Fibroblast of lung (primary cell): Measurements from ENCODE around the gene DNAH10.

ENCODE experiments used
- CTCF ChIP-seq, 2 donors: IDR thresholded peaks in 1 of 2; conservative IDR thresholded peaks in 1 of 2; 1 replicate in 1 of 2; 2 replicates in 1 of 2; pipeline ENCODE4 v1.5.1; 2011 to 2012; ENCODE audit warnings: low read length in 2 of 2, control low read depth in 1 of 2, inconsistent platforms in 1 of 2, low read depth in 1 of 2, mild to moderate bottlenecking in 1 of 2
- EZH2 ChIP-seq: IDR thresholded peaks from 2 replicates; pipeline ENCODE4 v1.5.1; 2012; ENCODE audit warnings: low read length, control low read depth, mild to moderate bottlenecking; ENCODE audit errors: missing control alignments

- no peak for TF ChIP-seq CTCF (conservative IDR thresholded peaks at IDR 0.05 in 1 of 2, IDR thresholded peaks at IDR 0.05 in 1 of 2; ENCODE audit: low read depth in 1 of 2, low read length in 2 of 2)
- TF ChIP-seq EZH2: no peak
Observed at GRCh38 chr12:123773375-123773774, 11.3 kb downstream of the DNAH10 start.
